Epidermal melanocyte (primary cell): Measurements from ENCODE around the gene NHEJ1.

Experiments used
- DNase-seq: peaks from one replicate; pipeline ENCODE4 v3.0.0; 2011; ENCODE audit warnings: low spot score; ENCODE audit not compliant: insufficient read length

NHEJ1 gene

GRCh38 chr2:219059725-219060682, 100.6 kb downstream of the NHEJ1 start:
- DNase-seq: no peak

GRCh38 chr2:219059375-219059724, 101.3 kb downstream of the NHEJ1 start:
- DNase-seq: no peak

GRCh38 chr2:219058541-219059374, 101.9 kb downstream of the NHEJ1 start:
- no peak for DNase-seq

GRCh38 chr2:219057709-219058540, 102.7 kb downstream of the NHEJ1 start:
- peak; percentile 39 for DNase-seq

- DNase-seq: no peak
These were observed 103.5 kb downstream of the NHEJ1 start for GRCh38 chr2:219056896-219057708.

- no peak for DNase-seq
These were observed 104.3 kb downstream of the NHEJ1 start for GRCh38 chr2:219056176-219056895.

GRCh38 chr2:219054956-219055903, 105.4 kb downstream of the NHEJ1 start:
- no peak for DNase-seq

GRCh38 chr2:219049282-219049681, 111.3 kb downstream of the NHEJ1 start:
- DNase-seq: no peak

GRCh38 chr2:219045937-219046550, 114.6 kb downstream of the NHEJ1 start:
- DNase-seq: peak; percentile 40

- no peak for DNase-seq
These were observed 117.9 kb downstream of the NHEJ1 start for GRCh38 chr2:219042750-219043149.

GRCh38 chr2:219042157-219042556, 118.5 kb downstream of the NHEJ1 start:
- no peak for DNase-seq

GRCh38 chr2:219041252-219041651, 119.4 kb downstream of the NHEJ1 start, which contains the start of gene CFAP65:
Gene CFAP65 (minus strand): TSS chr2:219041516. CDS start chr2:219039048, 2,468 bp downstream.
- DNase-seq: peak; percentile 75

GRCh38 chr2:219038600-219038999, 122.0 kb downstream of the NHEJ1 start:
- no peak for DNase-seq

GRCh38 chr2:219037783-219038499, 122.7 kb downstream of the NHEJ1 start:
- DNase-seq: no peak

- DNase-seq: no peak
These were observed 124.7 kb downstream of the NHEJ1 start for GRCh38 chr2:219035942-219036341.

GRCh38 chr2:219034823-219035222, 125.8 kb downstream of the NHEJ1 start:
- DNase-seq: no peak

GRCh38 chr2:219032051-219032745, 128.4 kb downstream of the NHEJ1 start:
- DNase-seq: no peak
